ENCODE measurements around the gene GNAQ. TPM values are rescaled to one million over a fixed set of nuclear protein-coding genes. Genes with fewer than 3 reads are reported as not detected.

The GNAQ gene
- polyA plus RNA-seq, 2 of the 4 experiments (the other 2 are of a cell fraction): 17.9 to 60.0 TPM

DNA sequence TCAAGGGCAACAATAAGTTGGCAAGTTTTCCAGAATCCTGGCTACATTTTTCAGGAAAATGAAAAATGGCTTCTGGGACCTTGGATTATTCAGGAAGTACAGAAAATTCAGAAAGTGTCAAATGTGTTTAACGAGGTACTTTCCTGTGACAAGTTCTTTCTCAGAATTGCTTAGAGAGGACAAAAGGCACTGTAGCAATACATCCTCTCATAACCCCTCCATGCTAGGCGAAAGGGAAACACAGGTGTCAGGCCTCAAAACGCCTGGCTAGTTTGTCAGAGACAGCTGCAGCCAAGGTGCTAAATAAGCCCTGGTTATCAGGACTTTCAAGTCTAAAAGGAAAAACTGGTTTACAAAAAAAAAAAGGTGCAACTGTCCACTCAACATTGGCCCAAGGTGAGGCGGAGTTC, 115.2 kb downstream of the GNAQ start (continued):
- no peak for TF ChIP-seq CEBPB (IDR thresholded peaks at IDR 0.05)

DNA sequence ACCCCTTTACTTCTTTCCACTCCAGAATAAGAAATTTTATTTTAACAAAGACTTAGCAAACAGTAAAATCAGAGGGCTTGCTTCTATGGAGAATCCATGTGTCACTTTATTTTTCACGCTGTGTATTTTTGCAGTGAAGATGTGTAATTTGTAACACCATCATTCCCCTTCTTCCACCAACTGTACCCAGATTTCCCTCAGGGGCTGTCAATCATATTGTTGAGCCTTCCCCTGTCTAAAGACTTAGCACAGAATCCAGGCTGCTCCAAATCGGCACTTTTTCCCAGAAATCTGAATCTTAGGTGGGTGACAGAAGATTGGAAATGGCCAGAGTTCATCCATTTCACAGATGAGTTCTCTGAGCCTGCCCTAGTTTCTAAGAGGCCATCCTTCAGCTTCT, 115.9 kb downstream of the GNAQ start:
- whole genome bisulfite sequencing (ENCODE audit: missing lambda C conversion rate): 92% methylated on average over 2 of the region's 2 CpGs
- ChIA-PET POLR2A (no interaction called here), CTCF (interaction anchor here (0.8 to 1.3 kb wide), 2 partner anchors 11 to 25 kb away, joined by 3 to 4 read pairs; no protein-coding TSS in a partner anchor)
- DNase-seq (ENCODE audit: low read depth in 1 of 2, low spot score in 1 of 2): no peak
- Histone ChIP-seq H3K4me3 (no peak overlapping the region), H3K27ac (no peak overlapping the region), H3K4me2 (no peak overlapping the region), H3K9me3 (no peaks in the 10 kb centered on the region), H3K4me1 (no peaks in the 10 kb centered on the region)
- no peak for TF ChIP-seq HEYL (CRISPR knock-in tag; IDR thresholded peaks at IDR 0.05)
- TF ChIP-seq EHMT2 (IDR thresholded peaks at IDR 0.05; ENCODE audit: low read depth): no peak
- TF ChIP-seq, protein P1, sequence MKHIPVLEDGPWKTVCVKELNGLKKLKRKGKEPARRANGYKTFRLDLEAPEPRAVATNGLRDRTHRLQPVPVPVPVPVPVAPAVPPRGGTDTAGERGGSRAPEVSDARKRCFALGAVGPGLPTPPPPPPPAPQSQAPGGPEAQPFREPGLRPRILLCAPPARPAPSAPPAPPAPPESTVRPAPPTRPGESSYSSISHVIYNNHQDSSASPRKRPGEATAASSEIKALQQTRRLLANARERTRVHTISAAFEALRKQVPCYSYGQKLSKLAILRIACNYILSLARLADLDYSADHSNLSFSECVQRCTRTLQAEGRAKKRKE (CRISPR knock-in tag; IDR thresholded peaks at IDR 0.05; ENCODE audit: low read depth): no peak
- no peak for TF ChIP-seq MYC (IDR thresholded peaks at IDR 0.05; ENCODE audit: borderline replicate concordance, low read length)
- TF ChIP-seq TP53 (CRISPR knock-in tag; IDR thresholded peaks at IDR 0.05): no peak
- TF ChIP-seq BHLHE40 (IDR thresholded peaks at IDR 0.05; ENCODE audit: low read depth, low read length): no peak
- no peak for TF ChIP-seq NPAS2 (CRISPR knock-in tag; IDR thresholded peaks at IDR 0.05; ENCODE audit: borderline replicate concordance)
- TF ChIP-seq, protein P2, sequence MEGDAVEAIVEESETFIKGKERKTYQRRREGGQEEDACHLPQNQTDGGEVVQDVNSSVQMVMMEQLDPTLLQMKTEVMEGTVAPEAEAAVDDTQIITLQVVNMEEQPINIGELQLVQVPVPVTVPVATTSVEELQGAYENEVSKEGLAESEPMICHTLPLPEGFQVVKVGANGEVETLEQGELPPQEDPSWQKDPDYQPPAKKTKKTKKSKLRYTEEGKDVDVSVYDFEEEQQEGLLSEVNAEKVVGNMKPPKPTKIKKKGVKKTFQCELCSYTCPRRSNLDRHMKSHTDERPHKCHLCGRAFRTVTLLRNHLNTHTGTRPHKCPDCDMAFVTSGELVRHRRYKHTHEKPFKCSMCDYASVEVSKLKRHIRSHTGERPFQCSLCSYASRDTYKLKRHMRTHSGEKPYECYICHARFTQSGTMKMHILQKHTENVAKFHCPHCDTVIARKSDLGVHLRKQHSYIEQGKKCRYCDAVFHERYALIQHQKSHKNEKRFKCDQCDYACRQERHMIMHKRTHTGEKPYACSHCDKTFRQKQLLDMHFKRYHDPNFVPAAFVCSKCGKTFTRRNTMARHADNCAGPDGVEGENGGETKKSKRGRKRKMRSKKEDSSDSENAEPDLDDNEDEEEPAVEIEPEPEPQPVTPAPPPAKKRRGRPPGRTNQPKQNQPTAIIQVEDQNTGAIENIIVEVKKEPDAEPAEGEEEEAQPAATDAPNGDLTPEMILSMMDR (IDR thresholded peaks at IDR 0.05): no peak
- no peak for TF ChIP-seq JUNB (IDR thresholded peaks at IDR 0.05)
- TF ChIP-seq RCOR1 (IDR thresholded peaks at IDR 0.05; ENCODE audit: low read depth, low read length): no peak
- no peak for TF ChIP-seq HOXA7 (CRISPR knock-in tag; IDR thresholded peaks at IDR 0.05)
- TF ChIP-seq, protein P3, sequence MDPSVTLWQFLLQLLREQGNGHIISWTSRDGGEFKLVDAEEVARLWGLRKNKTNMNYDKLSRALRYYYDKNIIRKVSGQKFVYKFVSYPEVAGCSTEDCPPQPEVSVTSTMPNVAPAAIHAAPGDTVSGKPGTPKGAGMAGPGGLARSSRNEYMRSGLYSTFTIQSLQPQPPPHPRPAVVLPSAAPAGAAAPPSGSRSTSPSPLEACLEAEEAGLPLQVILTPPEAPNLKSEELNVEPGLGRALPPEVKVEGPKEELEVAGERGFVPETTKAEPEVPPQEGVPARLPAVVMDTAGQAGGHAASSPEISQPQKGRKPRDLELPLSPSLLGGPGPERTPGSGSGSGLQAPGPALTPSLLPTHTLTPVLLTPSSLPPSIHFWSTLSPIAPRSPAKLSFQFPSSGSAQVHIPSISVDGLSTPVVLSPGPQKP (IDR thresholded peaks at IDR 0.05; ENCODE audit: low read depth, low read length): no peak
- no peak for ATAC-seq
- FAIRE-seq: no peak

DNA sequence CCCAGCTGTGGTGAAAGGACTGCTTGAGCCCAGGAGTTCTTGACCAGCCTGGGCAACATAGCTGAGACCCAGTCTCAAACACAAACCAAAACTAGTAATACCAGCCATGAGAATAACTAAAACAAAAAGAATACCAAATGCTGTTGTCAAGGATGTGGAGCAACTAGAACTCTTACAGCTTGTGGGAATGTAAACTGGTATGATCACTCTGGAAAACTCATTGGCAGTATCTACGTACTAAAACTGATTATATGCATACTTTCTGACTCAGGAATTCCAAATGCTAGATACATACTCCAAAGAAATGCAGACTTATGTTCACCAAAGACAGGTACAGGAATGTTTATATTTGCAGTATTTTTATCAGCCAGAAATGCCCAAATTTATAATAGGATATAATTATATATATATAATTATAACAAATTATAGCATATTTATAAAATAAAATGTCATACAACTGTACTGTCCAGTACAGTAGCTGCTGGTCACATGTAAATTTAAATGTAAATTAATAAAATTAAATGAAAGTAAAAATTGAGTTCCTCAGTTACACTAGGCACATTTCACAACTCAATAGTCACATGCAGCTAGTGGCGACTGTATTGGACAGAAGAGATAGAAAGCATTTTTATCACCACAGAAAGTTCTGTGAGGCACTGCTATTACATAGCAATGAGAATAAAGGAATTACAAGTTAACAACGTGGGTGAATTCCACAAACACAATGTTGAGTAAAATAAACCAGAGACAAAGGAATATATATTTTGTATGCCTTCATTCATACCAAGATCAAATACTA, 118.5 kb downstream of the GNAQ start:
- Histone ChIP-seq H3K4me1 (peaks cover 3% of the 10 kb centered on the region; the same call in 2 of the 3 replicates), H3K27ac (no peak overlapping the region), H3K4me3 (no peak overlapping the region), H3K9me3 (no peaks in the 10 kb centered on the region), H3K4me2 (no peak overlapping the region)
- no peak for DNase-seq (ENCODE audit: low read depth in 1 of 2, low spot score in 1 of 2)
- POLR2A ChIA-PET: no interaction called here
- 79% methylated on average over 3 of the region's 3 CpGs for WGBS (ENCODE audit: missing lambda C conversion rate)
- FAIRE-seq: no peak
- no peak for ATAC-seq
- CTCF ChIA-PET: interaction anchor here (1.0 kb wide), 1 partner anchor 29 kb away, joined by 3 read pairs; no protein-coding TSS in a partner anchor
- TF ChIP-seq EHF (CRISPR knock-in tag; IDR thresholded peaks at IDR 0.05): no peak
- TF ChIP-seq RAD21 (conservative IDR thresholded peaks at IDR 0.05 in 1 of 2, IDR thresholded peaks at IDR 0.05 in 1 of 2): no peak
- TF ChIP-seq ZFP36 (IDR thresholded peaks at IDR 0.05; ENCODE audit: borderline replicate concordance, partially characterized antibody): no peak
- TF ChIP-seq, protein P4, sequence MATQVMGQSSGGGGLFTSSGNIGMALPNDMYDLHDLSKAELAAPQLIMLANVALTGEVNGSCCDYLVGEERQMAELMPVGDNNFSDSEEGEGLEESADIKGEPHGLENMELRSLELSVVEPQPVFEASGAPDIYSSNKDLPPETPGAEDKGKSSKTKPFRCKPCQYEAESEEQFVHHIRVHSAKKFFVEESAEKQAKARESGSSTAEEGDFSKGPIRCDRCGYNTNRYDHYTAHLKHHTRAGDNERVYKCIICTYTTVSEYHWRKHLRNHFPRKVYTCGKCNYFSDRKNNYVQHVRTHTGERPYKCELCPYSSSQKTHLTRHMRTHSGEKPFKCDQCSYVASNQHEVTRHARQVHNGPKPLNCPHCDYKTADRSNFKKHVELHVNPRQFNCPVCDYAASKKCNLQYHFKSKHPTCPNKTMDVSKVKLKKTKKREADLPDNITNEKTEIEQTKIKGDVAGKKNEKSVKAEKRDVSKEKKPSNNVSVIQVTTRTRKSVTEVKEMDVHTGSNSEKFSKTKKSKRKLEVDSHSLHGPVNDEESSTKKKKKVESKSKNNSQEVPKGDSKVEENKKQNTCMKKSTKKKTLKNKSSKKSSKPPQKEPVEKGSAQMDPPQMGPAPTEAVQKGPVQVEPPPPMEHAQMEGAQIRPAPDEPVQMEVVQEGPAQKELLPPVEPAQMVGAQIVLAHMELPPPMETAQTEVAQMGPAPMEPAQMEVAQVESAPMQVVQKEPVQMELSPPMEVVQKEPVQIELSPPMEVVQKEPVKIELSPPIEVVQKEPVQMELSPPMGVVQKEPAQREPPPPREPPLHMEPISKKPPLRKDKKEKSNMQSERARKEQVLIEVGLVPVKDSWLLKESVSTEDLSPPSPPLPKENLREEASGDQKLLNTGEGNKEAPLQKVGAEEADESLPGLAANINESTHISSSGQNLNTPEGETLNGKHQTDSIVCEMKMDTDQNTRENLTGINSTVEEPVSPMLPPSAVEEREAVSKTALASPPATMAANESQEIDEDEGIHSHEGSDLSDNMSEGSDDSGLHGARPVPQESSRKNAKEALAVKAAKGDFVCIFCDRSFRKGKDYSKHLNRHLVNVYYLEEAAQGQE (IDR thresholded peaks at IDR 0.05): no peak
- no peak for TF ChIP-seq POLR2AphosphoS2 (conservative IDR thresholded peaks at IDR 0.05; ENCODE audit: low read length)
- TF ChIP-seq TFCP2L1 (CRISPR knock-in tag; IDR thresholded peaks at IDR 0.05): no peak
- TF ChIP-seq, protein P5, sequence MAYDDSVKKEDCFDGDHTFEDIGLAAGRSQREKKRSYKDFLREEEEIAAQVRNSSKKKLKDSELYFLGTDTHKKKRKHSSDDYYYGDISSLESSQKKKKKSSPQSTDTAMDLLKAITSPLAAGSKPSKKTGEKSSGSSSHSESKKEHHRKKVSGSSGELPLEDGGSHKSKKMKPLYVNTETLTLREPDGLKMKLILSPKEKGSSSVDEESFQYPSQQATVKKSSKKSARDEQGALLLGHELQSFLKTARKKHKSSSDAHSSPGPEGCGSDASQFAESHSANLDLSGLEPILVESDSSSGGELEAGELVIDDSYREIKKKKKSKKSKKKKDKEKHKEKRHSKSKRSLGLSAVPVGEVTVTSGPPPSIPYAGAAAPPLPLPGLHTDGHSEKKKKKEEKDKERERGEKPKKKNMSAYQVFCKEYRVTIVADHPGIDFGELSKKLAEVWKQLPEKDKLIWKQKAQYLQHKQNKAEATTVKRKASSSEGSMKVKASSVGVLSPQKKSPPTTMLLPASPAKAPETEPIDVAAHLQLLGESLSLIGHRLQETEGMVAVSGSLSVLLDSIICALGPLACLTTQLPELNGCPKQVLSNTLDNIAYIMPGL (CRISPR knock-in tag; IDR thresholded peaks at IDR 0.05; ENCODE audit: borderline replicate concordance): no peak
- no peak for TF ChIP-seq BHLHE40 (IDR thresholded peaks at IDR 0.05; ENCODE audit: low read depth, low read length)
- no peak for TF ChIP-seq KDM5A (IDR thresholded peaks at IDR 0.05)
- TF ChIP-seq, protein P6, sequence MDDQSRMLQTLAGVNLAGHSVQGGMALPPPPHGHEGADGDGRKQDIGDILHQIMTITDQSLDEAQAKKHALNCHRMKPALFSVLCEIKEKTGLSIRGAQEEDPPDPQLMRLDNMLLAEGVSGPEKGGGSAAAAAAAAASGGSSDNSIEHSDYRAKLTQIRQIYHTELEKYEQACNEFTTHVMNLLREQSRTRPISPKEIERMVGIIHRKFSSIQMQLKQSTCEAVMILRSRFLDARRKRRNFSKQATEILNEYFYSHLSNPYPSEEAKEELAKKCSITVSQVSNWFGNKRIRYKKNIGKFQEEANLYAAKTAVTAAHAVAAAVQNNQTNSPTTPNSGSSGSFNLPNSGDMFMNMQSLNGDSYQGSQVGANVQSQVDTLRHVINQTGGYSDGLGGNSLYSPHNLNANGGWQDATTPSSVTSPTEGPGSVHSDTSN (IDR thresholded peaks at IDR 0.05): no peak
- no peak for TF ChIP-seq TP53 (CRISPR knock-in tag; IDR thresholded peaks at IDR 0.05)
- TF ChIP-seq CBX8 (IDR thresholded peaks at IDR 0.05): no peak
- no peak for TF ChIP-seq HOXA7 (CRISPR knock-in tag; IDR thresholded peaks at IDR 0.05)
